HG03196 (cell line): Measurements from ENCODE around the gene RAP1GDS1.
A peak's percentile ranks its signal among the peaks of the same experiment; 100 is the strongest.

Source experiments
- ATAC-seq: cut with Tn5 transposase; IDR thresholded peaks from one replicate; pipeline ENCODE4 v1.9.1; 2021; ENCODE audit not compliant: unreplicated experiment

RAP1GDS1 gene

GRCh38 chr4:98480535-98480934, 219.4 kb downstream of the RAP1GDS1 start:
- ATAC-seq, result no peak

GRCh38 chr4:98481167-98481566, 220.0 kb downstream of the RAP1GDS1 start:
- ATAC-seq, result no peak

- no peak for ATAC-seq
Observed at GRCh38 chr4:98482503-98482846, 221.3 kb downstream of the RAP1GDS1 start.

- ATAC-seq, result peak; percentile 83
Observed at GRCh38 chr4:98482847-98483806, 221.9 kb downstream of the RAP1GDS1 start.

GRCh38 chr4:98484031-98484430, 222.8 kb downstream of the RAP1GDS1 start:
- no peak for ATAC-seq

GRCh38 chr4:98485816-98486345, 224.7 kb downstream of the RAP1GDS1 start:
- no peak for ATAC-seq

DNA sequence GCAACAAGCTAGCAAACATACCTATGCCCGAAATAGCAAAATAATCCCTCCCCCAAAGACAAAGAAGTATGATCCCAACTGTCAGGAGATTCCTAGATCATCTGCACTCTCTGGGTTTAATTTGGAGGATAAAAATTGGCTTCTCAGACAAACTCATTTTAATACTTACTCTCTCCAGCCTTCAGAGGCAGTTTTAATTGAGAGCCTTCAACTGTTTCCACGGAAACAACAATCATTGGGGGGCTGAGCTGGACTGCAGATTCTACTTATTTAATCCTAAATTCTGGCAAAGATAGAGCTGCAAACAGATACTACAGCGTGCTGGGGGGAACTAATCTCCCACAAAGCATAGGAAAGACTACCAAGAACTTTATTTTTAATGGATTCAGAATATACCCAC, 229.1 kb downstream of the RAP1GDS1 start:
- ATAC-seq, result no peak

DNA sequence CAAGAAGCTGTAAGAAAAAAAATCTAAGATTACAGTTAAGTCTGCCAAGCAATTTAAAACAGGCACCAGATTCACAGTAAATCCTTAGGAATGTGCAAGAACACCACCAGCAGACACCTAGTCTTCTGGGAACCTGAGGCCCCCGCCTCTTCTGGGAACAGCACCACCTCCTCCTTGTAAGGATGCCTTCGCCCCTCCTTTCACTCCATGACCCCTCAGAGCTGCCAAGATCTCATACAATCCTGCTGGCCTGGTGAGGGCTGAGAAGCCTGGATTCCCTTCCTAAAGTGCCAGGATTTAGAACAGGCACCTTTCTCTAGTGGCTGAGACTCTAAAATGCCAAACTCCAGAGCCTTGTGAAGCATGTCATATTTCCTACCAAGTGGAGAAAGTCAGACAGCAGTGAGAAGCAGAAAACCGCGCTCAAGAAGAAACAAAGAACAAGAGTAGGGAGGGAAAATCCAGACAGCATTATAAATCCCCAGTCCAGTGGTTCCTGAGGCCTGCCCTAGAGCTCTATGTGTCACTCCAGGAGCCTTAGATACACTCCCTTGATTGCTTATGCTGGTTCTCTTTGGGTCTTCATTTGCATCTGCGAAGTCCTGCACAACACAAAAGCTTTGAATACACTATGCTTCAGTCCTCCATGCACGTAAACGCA, 230.8 kb downstream of the RAP1GDS1 start:
- ATAC-seq, result no peak

GRCh38 chr4:98493296-98493695, 232.1 kb downstream of the RAP1GDS1 start:
- ATAC-seq, result no peak
